GM12873 (cell line): ENCODE data around the gene HIF3A.

Experiments
- TF ChIP-seq, protein P1 (sequence below): IDR thresholded peaks from 2 replicates; pipeline ENCODE4 v1.5.1; 2012; ENCODE audit warnings: low read depth, mild to moderate bottlenecking, moderate library complexity, low read length, control low read depth; ENCODE audit not compliant: insufficient read depth; ENCODE audit errors: missing control alignments

Gene HIF3A

DNA sequence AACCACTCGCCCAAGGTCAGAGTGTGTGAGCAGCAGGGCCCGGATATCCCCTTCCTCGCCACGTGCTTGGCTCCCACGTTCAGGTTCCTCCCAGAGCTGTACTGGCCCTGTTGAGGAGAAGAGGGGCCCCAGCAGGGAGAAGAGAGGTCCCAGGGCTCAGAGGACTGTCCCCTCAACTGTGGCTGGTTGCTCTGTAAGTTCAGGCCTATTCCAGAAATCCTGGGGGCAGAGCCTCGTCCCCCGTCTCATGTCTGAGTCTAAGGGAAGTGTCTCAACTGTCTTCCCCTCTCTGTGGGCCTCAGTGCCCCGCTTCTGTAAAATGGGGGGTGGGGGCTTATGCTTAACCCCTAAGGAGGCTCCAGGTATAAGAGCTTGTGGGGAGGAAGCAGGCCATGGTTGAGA, 53.9 kb downstream of the HIF3A start:
- TF ChIP-seq, protein P1, sequence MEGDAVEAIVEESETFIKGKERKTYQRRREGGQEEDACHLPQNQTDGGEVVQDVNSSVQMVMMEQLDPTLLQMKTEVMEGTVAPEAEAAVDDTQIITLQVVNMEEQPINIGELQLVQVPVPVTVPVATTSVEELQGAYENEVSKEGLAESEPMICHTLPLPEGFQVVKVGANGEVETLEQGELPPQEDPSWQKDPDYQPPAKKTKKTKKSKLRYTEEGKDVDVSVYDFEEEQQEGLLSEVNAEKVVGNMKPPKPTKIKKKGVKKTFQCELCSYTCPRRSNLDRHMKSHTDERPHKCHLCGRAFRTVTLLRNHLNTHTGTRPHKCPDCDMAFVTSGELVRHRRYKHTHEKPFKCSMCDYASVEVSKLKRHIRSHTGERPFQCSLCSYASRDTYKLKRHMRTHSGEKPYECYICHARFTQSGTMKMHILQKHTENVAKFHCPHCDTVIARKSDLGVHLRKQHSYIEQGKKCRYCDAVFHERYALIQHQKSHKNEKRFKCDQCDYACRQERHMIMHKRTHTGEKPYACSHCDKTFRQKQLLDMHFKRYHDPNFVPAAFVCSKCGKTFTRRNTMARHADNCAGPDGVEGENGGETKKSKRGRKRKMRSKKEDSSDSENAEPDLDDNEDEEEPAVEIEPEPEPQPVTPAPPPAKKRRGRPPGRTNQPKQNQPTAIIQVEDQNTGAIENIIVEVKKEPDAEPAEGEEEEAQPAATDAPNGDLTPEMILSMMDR: no peak

DNA sequence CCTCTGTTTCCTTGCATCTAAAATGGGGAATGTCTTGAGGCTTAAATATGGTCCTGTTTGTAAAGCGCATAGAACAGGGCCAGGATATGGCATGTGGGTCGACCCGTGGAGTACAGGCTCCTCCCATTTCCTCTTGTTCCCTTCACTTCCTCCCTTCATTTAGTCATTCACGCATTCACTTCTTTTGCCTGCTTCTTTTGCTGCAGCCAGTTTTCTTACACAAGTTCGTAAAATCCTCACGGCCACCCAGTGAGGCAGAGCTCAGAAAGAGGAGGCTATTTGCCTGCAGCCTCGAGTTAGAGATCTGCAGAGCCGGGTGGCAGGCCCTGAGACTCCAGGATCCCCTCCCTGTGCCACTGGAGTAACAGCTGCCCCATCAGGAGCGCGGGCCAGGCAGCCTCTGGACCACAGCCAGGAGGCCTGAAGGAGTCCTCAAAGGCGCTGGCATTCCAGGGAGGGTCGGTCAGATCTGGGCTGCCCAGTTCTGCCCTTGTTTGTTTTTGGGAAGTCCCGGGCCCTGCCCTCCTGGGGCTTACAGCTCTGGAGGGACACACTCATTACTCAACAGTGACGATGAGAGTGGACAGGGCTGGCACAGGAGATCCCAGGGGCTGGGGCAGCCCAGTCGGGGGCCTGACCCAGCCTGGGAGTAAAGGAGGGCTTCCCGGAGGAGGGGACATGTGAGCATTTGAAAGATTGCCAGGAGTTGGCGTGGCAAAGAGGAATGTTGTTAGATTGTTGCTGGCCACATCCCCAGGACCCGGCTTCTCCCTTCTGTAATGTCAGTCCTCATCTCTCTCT, 54.6 kb downstream of the HIF3A start:
- TF ChIP-seq, protein P1: no peak

- TF ChIP-seq, protein P1: no peak
Measured at GRCh38 chr19:46353730-46354528, 57.1 kb downstream of the HIF3A start.

DNA sequence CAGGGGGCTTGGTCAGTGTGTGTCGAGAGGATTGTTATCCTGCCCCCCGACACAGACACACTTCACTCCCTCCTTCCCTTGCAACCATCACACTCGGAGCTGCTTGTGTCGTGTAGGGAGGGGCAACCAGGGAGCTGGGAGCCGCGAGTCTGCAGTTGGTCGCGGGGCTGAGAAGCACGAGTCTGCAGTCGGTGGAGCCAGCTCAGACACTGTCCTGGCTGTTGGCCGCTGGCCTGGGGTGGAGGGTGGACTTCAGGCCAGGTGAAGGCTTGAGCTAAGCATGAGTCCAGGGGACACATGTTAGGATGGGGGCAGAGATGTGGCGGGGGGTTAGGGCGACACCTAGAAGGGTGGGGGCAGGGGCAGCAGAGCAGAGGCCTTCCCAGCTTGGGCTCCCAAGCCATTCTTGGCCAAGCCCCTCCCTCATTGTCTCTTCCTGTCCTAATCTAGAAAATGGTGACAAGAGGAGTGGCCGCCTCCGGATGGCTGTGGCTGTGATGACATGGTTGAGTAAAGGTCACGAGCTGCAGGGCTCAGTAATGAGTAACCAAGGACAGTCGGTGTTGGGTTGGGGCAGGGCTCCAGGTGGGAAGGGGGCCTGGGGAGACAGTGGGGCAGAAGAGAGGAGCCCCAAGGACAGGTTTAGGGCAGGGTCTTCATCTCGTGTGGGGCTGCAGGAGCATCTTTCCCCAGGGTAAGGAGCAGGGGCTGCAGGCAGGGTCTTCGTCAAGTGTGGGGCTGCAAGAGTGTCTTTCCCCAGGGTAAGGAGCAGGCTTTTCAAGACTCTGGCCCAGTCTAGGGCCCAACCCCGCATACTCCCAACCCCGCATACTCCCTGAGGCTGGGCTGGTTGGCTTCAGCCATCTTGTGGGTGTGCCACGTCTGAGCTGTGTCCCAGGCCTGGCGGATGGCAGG, 58.6 kb downstream of the HIF3A start:
- TF ChIP-seq, protein P1: no peak

- TF ChIP-seq, protein P1: no peak
Measured at GRCh38 chr19:46356149-46357055, 59.6 kb downstream of the HIF3A start.

DNA sequence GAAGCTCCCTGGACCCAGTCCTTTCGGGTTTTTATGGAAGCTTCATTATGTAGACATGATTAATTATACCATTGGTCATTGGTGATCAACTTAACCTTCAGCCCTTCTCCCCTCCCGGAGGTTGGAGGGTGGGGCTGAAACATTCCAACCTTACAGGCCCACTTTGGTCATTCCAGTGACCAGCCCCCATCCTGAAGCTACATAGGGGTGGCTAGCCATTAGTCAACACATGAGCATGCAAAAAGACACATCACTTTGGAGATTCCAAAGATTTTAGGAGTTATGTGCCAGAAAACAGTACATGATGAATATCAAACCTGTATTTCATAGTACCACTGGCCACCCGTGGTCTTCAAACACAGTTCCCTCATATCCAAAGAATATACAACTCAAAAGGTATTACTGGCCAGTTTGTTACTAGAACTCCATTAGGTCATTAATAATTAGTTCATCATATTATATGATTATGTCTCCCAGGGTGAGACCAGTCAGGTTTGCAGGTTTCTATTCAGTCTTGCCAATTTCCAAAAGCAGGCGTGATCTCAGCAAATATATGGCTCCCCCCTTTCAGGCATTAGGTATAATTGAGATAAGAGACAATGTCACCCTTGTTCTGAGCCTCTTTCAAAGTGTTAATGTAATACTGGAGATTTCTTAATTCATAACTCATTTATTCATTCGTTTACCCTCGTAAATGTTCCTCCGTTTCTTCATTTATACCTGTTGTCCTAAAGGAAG, 61.2 kb downstream of the HIF3A start:
- TF ChIP-seq, protein P1: no peak
